GM12878 (cell line): Measurements from ENCODE around the gene FASN. TPM values are rescaled to one million over a fixed set of nuclear protein-coding genes. Genes with fewer than 3 reads are reported as not detected.

Experiments
- ATAC-seq: fragments of 200-7000 bp; cut with Tn5 transposase; 3 replicates; pipeline ENCODE4 v1.9.1; 2020; ENCODE audit warnings: mild to moderate bottlenecking, moderate library complexity
- BruUV-seq: library from RNA; stranded (reverse); fragments of 400-500 nt; replicated peaks from 2 replicates; lab custom pipeline; 2021; lab: Mats Ljungman, UMichigan
- CTCF ChIA-PET: fragments of 300-600 bp; sonication (Branson Sonifier 250); formaldehyde crosslinking; extraction: SDS; loops from one replicate; lab custom pipeline; 2021; ENCODE audit warnings: inconsistent platforms; lab: Yijun Ruan, JAX
- POLR2A ChIA-PET: fragments of 350-600 bp; formaldehyde crosslinking; extraction: SDS; loops from one replicate; lab custom pipeline; 2021; ENCODE audit warnings: inconsistent platforms; lab: Charles Lee
- RAD21 ChIA-PET: fragments of 300-600 bp; sonication (Branson Sonifier 250); formaldehyde crosslinking; loops from one replicate; lab custom pipeline; 2023; ENCODE audit warnings: antibody characterized with exemption; ENCODE audit not compliant: unreplicated experiment; lab: Charles Lee
- SMC1A ChIA-PET: fragments of 300-600 bp; sonication (Branson Sonifier 250); formaldehyde crosslinking; loops from one replicate; lab custom pipeline; 2023; ENCODE audit not compliant: unreplicated experiment, uncharacterized antibody; lab: Charles Lee
- DNase-seq: peaks from one replicate; pipeline ENCODE4 v3.0.0-alpha.2; 2011; ENCODE audit warnings: low read depth, low spot score
- FAIRE-seq: peaks from 3 replicates; lab custom pipeline; 2011; peaks lifted over from hg19 to GRCh38; lab: Jason Lieb, UNC
- H2AFZ ChIP-seq: 2 replicates; pipeline ENCODE4 v1.6.0; 2011; ENCODE audit warnings: low read depth, low read length, control low read depth; ENCODE audit not compliant: control insufficient read depth
- H3K27ac ChIP-seq: 2 replicates; pipeline ENCODE4 v1.5.1; 2011; ENCODE audit warnings: control low read depth; ENCODE audit not compliant: control insufficient read depth, insufficient read depth
- H3K27me3 ChIP-seq, 2 experiments: replicated peaks in 1 of 2; 2 replicates each; pipeline versions ENCODE4 v1.6.0 to v1.6.1; 2011; ENCODE audit warnings: low read length in 1 of 2; ENCODE audit not compliant: control insufficient read depth in 2 of 2, insufficient read depth in 2 of 2
- H3K36me3 ChIP-seq, 2 experiments: 2 replicates each; pipeline ENCODE4 v1.5.1; 2011; ENCODE audit warnings: low read length in 1 of 2; ENCODE audit not compliant: control insufficient read depth in 2 of 2, insufficient read depth in 2 of 2
- H3K4me1 ChIP-seq: 2 replicates; pipeline ENCODE4 v1.6.1; 2011; ENCODE audit warnings: mild to moderate bottlenecking, low read length, moderate library complexity, mixed read lengths; ENCODE audit not compliant: control insufficient read depth, insufficient read depth
- H3K4me2 ChIP-seq: 2 replicates; pipeline ENCODE4 v1.6.0; 2011; ENCODE audit warnings: control low read depth; ENCODE audit not compliant: control insufficient read depth, insufficient read depth
- H3K4me3 ChIP-seq: fragments of 200-600 bp; sonication (generic); 2 replicates; pipeline ENCODE4 v1.5.1; 2016
- H3K79me2 ChIP-seq: 2 replicates; pipeline ENCODE4 v1.6.0; 2011; ENCODE audit warnings: low read length; ENCODE audit not compliant: control insufficient read depth, insufficient read depth
- H3K9ac ChIP-seq: 2 replicates; pipeline ENCODE4 v1.8.0; 2011; ENCODE audit warnings: low read length, control low read depth, mixed read lengths; ENCODE audit not compliant: control insufficient read depth, insufficient read depth
- H3K9me3 ChIP-seq: replicated peaks from 3 replicates; pipeline ENCODE4 v1.5.1; 2011; ENCODE audit warnings: mild to moderate bottlenecking, low read length; ENCODE audit not compliant: control insufficient read depth, insufficient read depth
- H4K20me1 ChIP-seq: 2 replicates; pipeline ENCODE4 v1.6.0; 2011; ENCODE audit not compliant: control insufficient read depth, insufficient read depth
- GABPA ChIP-seq: IDR thresholded peaks from 2 replicates; pipeline ENCODE4 v1.6.1; 2014; ENCODE audit warnings: antibody characterized with exemption, low read depth, mild to moderate bottlenecking, inconsistent platforms
- JUNB ChIP-seq: IDR thresholded peaks from 2 replicates; pipeline ENCODE4 v1.6.1; 2016; ENCODE audit warnings: antibody characterized with exemption, mild to moderate bottlenecking
- MEF2A ChIP-seq: IDR thresholded peaks from 2 replicates; pipeline ENCODE4 v1.6.1; 2011; ENCODE audit warnings: low read depth, mild to moderate bottlenecking, low read length, moderate library complexity; ENCODE audit not compliant: insufficient read depth
- MXI1 ChIP-seq: fragments of 150-350 bp; IDR thresholded peaks from 2 replicates; pipeline ENCODE4 v1.6.1; 2011; ENCODE audit warnings: low read depth, mild to moderate bottlenecking, inconsistent platforms, low read length, improper control_type of control experiment
- MYB ChIP-seq: fragments of 150-350 bp; IDR thresholded peaks from 2 replicates; pipeline ENCODE4 v1.6.1; 2014; ENCODE audit warnings: mild to moderate bottlenecking, low read depth, low read length, borderline replicate concordance
- NFXL1 ChIP-seq: fragments of 450-650 bp; IDR thresholded peaks from 2 replicates; pipeline ENCODE4 v1.6.1; 2017; ENCODE audit warnings: antibody characterized with exemption, mild to moderate bottlenecking, borderline replicate concordance
- NR2F1 ChIP-seq: fragments of 450-650 bp; conservative IDR thresholded peaks from 2 replicates; pipeline ENCODE4 v1.6.1; 2017; ENCODE audit warnings: mild to moderate bottlenecking
- RFX5 ChIP-seq: IDR thresholded peaks from 2 replicates; pipeline ENCODE4 v1.6.1; 2011; ENCODE audit warnings: low read depth, low read length, improper control_type of control experiment
- SIN3A ChIP-seq: IDR thresholded peaks from 2 replicates; pipeline ENCODE4 v1.6.1; 2012; ENCODE audit warnings: low read depth, low read length, improper control_type of control experiment
- SMARCA5 ChIP-seq: fragments of 450-650 bp; IDR thresholded peaks from 2 replicates; pipeline ENCODE4 v1.6.1; 2017; ENCODE audit warnings: mild to moderate bottlenecking
- STAT1 ChIP-seq: fragments of 450-650 bp; conservative IDR thresholded peaks from 2 replicates; pipeline ENCODE4 v1.6.1; 2014; ENCODE audit warnings: antibody characterized with exemption, mild to moderate bottlenecking
- TCF7 ChIP-seq: IDR thresholded peaks from 2 replicates; pipeline ENCODE4 v1.6.1; 2014; ENCODE audit warnings: antibody characterized with exemption, borderline replicate concordance
- ZNF274 ChIP-seq: IDR thresholded peaks from one replicate; pipeline ENCODE4 v1.8.0; 2011; ENCODE audit not compliant: insufficient read length, insufficient read depth
- ZNF384 ChIP-seq: IDR thresholded peaks from 2 replicates; pipeline ENCODE4 v1.6.1; 2012; ENCODE audit warnings: low read depth, mild to moderate bottlenecking, low read length, improper control_type of control experiment, borderline replicate concordance
- ZSCAN29 ChIP-seq: fragments of 450-650 bp; IDR thresholded peaks from 2 replicates; pipeline ENCODE4 v1.6.1; 2017; ENCODE audit warnings: mild to moderate bottlenecking, moderate library complexity
- ZZZ3 ChIP-seq: IDR thresholded peaks from 2 replicates; pipeline ENCODE4 v1.6.1; 2011; ENCODE audit warnings: low read depth; ENCODE audit not compliant: control insufficient read depth, insufficient read length
- WGBS: methylation state at CpG from one replicate; pipeline ENCODE4 v1.1.6; 2016; ENCODE audit warnings: low lambda C conversion rate; ENCODE audit not compliant: insufficient replicate concordance, insufficient coverage; ENCODE audit errors: missing lambda C conversion rate; 5-methylcytosine and 5-hydroxymethylcytosine counted together
- in situ Hi-C: fragments of 300-500 bp; cut with MboI; formaldehyde crosslinking; loops from 9 replicates; pipeline ENCODE4 v1.14.3; 2018; ENCODE audit warnings: mixed read lengths
- intact Hi-C: fragments of 100-400 bp; cut with micrococcal nuclease; formaldehyde crosslinking; loops from one replicate; pipeline ENCODE4 v1.14.2; 2022; ENCODE audit not compliant: unreplicated experiment
- polyA plus RNA-seq, 11 experiments: library from polyadenylated mRNA; depleted of rRNA in 4 of 11; unstranded in 6 of 11; stranded (reverse) in 5 of 11; fragments of >200 nt; fragmentation: Nextera tagmentation in 4 of 11; fragmentation: Illumina TruSeq in 1 of 11; extraction: Ambion mirVana in 4 of 11; extraction: Trizol in 1 of 11; gene quantifications; 1 replicate in 1 of 11; 2 replicates in 10 of 11; pipeline versions ENCODE4 v1.2.1 to v1.2.3, GENCODE V29; 2011 to 2016; ENCODE audit warnings: inconsistent platforms in 2 of 11, missing spikeins in 2 of 11, low read depth in 1 of 11
- total RNA-seq, 4 experiments: library from RNA; depleted of rRNA in 3 of 4; stranded (reverse); fragments of >200 nt in 3 of 4; fragmentation: Illumina TruSeq in 1 of 4; extraction: Trizol in 1 of 4; gene quantifications; 2 replicates each; pipeline versions ENCODE4 v1.2.1 to v1.2.3, GENCODE V29; 2013 to 2021
- TF ChIP-seq, protein P1 (sequence below): IDR thresholded peaks from 2 replicates; pipeline ENCODE4 v1.6.1; 2012; ENCODE audit warnings: improper control_type of control experiment, low read depth, low read length; ENCODE audit not compliant: insufficient replicate concordance
- TF ChIP-seq, protein P2 (sequence below): IDR thresholded peaks from 2 replicates; pipeline ENCODE4 v1.6.1; 2012; ENCODE audit warnings: low read depth, low read length, improper control_type of control experiment

Gene FASN
- total and polyA plus RNA-seq, 10 of the 15 experiments (the other 5 are each of a cell fraction or from before 2014, with no cell fraction given), result 0.19 to 333 (median 30.4) TPM

DNA sequence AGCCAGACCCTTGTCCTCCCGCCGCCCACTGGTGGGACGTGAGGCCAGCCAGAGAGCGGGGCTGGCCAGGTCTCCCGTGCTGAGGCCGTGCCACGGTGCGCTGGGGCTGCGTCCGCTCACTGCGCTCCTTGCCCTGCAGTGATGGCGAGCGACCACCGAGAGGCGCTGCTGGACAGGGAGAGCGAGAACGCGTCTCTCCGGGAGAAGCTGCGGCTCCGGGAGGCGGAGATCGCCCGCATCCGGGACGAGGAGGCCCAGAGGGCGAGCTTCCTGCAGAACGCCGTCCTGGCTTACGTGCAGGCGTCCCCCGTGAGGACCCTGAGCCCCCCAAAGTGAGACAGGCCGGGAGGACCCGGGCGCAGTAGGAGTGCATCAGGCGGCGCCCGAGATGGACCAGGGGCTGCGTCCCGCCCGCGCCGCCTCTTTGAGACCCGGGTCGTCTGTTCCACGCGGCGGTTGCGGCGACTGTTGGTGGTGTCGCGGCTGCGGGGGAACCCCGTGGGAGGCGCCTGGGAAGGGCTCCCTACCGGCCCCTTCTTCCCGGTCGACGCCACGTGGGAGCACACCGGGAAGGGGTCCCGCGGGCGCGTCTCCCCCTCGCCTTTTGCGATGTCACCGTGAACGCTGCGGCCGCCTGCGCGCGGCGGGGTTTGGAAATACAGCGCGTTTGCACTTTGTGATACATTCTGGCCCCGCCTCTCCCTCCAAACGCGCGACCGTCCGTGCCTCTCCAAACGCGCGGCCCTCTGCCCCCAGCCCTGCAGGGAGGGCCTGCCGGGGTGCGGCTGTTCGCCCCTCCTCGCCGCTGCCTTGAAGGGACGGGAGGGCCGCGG is 67.3 kb downstream of the FASN start:
- intact Hi-C loops (no loop called here), in situ Hi-C loops (no loop called here)
- RAD21 ChIA-PET, result interaction anchor here (0.6 to 1.6 kb wide), 9 partner anchors 10 to 320 kb away, joined by 3 to 5 read pairs (median 4); no protein-coding TSS in a partner anchor
- SMC1A ChIA-PET, result interaction anchor here (0.7 to 2.5 kb wide), 6 partner anchors 75 to 388 kb away, joined by 3 to 13 read pairs (median 4); no protein-coding TSS in a partner anchor
- H2AFZ ChIP-seq, result peak overlapping the region; percentile 73
- H3K79me2 ChIP-seq, result no peaks in the 10 kb centered on the region
- ATAC-seq (peak; percentile 86), FAIRE-seq (peak; percentile 86), DNase-seq (no peak)
- no peaks in the 10 kb centered on the region for H4K20me1 ChIP-seq
- no peaks in the 10 kb centered on the region for H3K9me3 ChIP-seq
- no peak overlapping the region for H3K27ac ChIP-seq
- peak overlapping the region; percentile 65; the same call in 1 of the 2 replicates for H3K4me3 ChIP-seq
- H3K36me3 ChIP-seq, result no peaks in the 10 kb centered on the region; a peak in 2 of 4 replicates
- no peaks in the 10 kb centered on the region for H3K27me3 ChIP-seq
- no peaks in the 10 kb centered on the region; the same call in 1 of the 2 replicates for H3K4me1 ChIP-seq
- CTCF ChIA-PET, result interaction anchor here (0.6 to 2.3 kb wide), 23 partner anchors 9 to 826 kb away, joined by 3 to 19 read pairs (median 3); no protein-coding TSS in a partner anchor
- H3K9ac ChIP-seq, result peak overlapping the region; percentile 20; the same call in 1 of the 2 replicates
- peak overlapping the region; percentile 94 for H3K4me2 ChIP-seq
- 3% methylated on average over 88 of the region's 94 CpGs for WGBS
- BruUV-seq, result no TSS peak
- POLR2A ChIA-PET, result interaction anchor here (1.1 to 1.3 kb wide), 2 partner anchors 19 to 71 kb away, joined by 3 read pairs; no protein-coding TSS in a partner anchor
- no peak for TF ChIP-seq ZZZ3
- no peak for TF ChIP-seq ZNF384
- peak; percentile 41; the same call in 1 of the 2 replicates for TF ChIP-seq MXI1
- TF ChIP-seq RFX5, result no peak
- TF ChIP-seq MYB, result no peak
- TF ChIP-seq TCF7, result no peak
- TF ChIP-seq STAT1, result no peak
- TF ChIP-seq SMARCA5, result peak; percentile 72; the same call in 1 of the 2 replicates
- no peak for TF ChIP-seq NFXL1
- TF ChIP-seq, protein P1, sequence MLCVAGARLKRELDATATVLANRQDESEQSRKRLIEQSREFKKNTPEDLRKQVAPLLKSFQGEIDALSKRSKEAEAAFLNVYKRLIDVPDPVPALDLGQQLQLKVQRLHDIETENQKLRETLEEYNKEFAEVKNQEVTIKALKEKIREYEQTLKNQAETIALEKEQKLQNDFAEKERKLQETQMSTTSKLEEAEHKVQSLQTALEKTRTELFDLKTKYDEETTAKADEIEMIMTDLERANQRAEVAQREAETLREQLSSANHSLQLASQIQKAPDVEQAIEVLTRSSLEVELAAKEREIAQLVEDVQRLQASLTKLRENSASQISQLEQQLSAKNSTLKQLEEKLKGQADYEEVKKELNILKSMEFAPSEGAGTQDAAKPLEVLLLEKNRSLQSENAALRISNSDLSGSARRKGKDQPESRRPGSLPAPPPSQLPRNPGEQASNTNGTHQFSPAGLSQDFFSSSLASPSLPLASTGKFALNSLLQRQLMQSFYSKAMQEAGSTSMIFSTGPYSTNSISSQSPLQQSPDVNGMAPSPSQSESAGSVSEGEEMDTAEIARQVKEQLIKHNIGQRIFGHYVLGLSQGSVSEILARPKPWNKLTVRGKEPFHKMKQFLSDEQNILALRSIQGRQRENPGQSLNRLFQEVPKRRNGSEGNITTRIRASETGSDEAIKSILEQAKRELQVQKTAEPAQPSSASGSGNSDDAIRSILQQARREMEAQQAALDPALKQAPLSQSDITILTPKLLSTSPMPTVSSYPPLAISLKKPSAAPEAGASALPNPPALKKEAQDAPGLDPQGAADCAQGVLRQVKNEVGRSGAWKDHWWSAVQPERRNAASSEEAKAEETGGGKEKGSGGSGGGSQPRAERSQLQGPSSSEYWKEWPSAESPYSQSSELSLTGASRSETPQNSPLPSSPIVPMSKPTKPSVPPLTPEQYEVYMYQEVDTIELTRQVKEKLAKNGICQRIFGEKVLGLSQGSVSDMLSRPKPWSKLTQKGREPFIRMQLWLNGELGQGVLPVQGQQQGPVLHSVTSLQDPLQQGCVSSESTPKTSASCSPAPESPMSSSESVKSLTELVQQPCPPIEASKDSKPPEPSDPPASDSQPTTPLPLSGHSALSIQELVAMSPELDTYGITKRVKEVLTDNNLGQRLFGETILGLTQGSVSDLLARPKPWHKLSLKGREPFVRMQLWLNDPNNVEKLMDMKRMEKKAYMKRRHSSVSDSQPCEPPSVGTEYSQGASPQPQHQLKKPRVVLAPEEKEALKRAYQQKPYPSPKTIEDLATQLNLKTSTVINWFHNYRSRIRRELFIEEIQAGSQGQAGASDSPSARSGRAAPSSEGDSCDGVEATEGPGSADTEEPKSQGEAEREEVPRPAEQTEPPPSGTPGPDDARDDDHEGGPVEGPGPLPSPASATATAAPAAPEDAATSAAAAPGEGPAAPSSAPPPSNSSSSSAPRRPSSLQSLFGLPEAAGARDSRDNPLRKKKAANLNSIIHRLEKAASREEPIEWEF, result no peak
- TF ChIP-seq JUNB, result no peak
- no peak for TF ChIP-seq NR2F1
- no peak for TF ChIP-seq GABPA
- no peak for TF ChIP-seq ZSCAN29
- no peak for TF ChIP-seq SIN3A
- TF ChIP-seq, protein P2, sequence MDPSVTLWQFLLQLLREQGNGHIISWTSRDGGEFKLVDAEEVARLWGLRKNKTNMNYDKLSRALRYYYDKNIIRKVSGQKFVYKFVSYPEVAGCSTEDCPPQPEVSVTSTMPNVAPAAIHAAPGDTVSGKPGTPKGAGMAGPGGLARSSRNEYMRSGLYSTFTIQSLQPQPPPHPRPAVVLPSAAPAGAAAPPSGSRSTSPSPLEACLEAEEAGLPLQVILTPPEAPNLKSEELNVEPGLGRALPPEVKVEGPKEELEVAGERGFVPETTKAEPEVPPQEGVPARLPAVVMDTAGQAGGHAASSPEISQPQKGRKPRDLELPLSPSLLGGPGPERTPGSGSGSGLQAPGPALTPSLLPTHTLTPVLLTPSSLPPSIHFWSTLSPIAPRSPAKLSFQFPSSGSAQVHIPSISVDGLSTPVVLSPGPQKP, result no peak
- TF ChIP-seq MEF2A, result no peak
- TF ChIP-seq ZNF274, result no peak
